Transverse colon (tissue), 4 donors: ENCODE measurements around the gene ALDH3B1. TPM values are rescaled to one million over a fixed set of nuclear protein-coding genes. Genes with fewer than 3 reads are reported as not detected.

Experiments
- DNase-seq: peaks from one replicate; pipeline ENCODE4 v3.0.0-alpha.2; 2019
- H3K27ac ChIP-seq, 4 donors: fragments of 200-600 bp; sonication (generic); 2 replicates each; pipeline ENCODE4 v1.5.1; 2016 to 2018; ENCODE audit warnings: inconsistent platforms in 4 of 4
- H3K27me3 ChIP-seq: fragments of 200-600 bp; sonication (generic); 2 replicates; pipeline ENCODE4 v1.5.1; 2017; ENCODE audit warnings: inconsistent platforms
- H3K36me3 ChIP-seq, 4 donors: fragments of 200-600 bp; sonication (generic); 2 replicates each; pipeline ENCODE4 v1.5.1; 2017 to 2019; ENCODE audit warnings: inconsistent platforms in 4 of 4
- H3K4me1 ChIP-seq, 4 donors: fragments of 200-600 bp; sonication (generic); 2 replicates each; pipeline ENCODE4 v1.5.1; 2017 to 2020; ENCODE audit warnings: inconsistent platforms in 4 of 4
- H3K4me3 ChIP-seq, 4 donors: fragments of 200-600 bp; sonication (generic); 1 replicate in 1 of 4; 2 replicates in 3 of 4; pipeline versions ENCODE4 v1.5.1 to v1.6.1; 2017 to 2019; ENCODE audit warnings: inconsistent platforms in 4 of 4
- H3K9me3 ChIP-seq, 2 donors: fragments of 200-600 bp; sonication (generic); 2 replicates each; pipeline ENCODE4 v1.5.1; 2017 to 2019; ENCODE audit warnings: inconsistent platforms in 2 of 2
- CTCF ChIP-seq, 5 experiments: fragments of 200-600 bp in 3 of 5; fragments of 450-650 bp in 2 of 5; sonication (generic) in 3 of 5; IDR thresholded peaks; 1 replicate in 2 of 5; 2 replicates in 3 of 5; pipeline ENCODE4 v1.5.1; 2016 to 2017; ENCODE audit warnings: antibody characterized with exemption in 5 of 5, inconsistent platforms in 3 of 5, mild to moderate bottlenecking in 2 of 5, moderate library complexity in 1 of 5
- EP300 ChIP-seq: sonication (generic); formaldehyde crosslinking; IDR thresholded peaks from one replicate; pipeline ENCODE4 v1.6.1; 2017; ENCODE audit warnings: antibody characterized with exemption, low read depth
- POLR2A ChIP-seq: fragments of 450-650 bp; IDR thresholded peaks from one replicate; pipeline ENCODE4 v1.6.1; 2016; ENCODE audit warnings: antibody characterized with exemption, mild to moderate bottlenecking, moderate library complexity
- POLR2AphosphoS5 ChIP-seq, 3 donors: sonication (generic); formaldehyde crosslinking; IDR thresholded peaks; one replicate each; pipeline ENCODE4 v1.6.1; 2016; ENCODE audit warnings: antibody characterized with exemption in 3 of 3
- WGBS, 2 donors: methylation state at CpG; one replicate each; pipeline ENCODE4 v1.1.5; 2018; ENCODE audit warnings: low coverage in 1 of 2; 5-methylcytosine and 5-hydroxymethylcytosine counted together
- in situ Hi-C, 4 donors: fragments of 200-750 bp; cut with MboI; loops; one replicate each; pipeline versions ENCODE4 v1.15.0 to v1.15.1; 2017; ENCODE audit warnings: low sequenced_read_pairs in 3 of 4, low pct_ligation_motif_present in 1 of 4, low pct_unique_long_range_greater_than_20kb in 1 of 4
- intact Hi-C: fragments of 100-400 bp; cut with DNase I; formaldehyde crosslinking; loops from one replicate; pipeline ENCODE4 v1.15.1; 2023; ENCODE audit warnings: low total_unique reads
- total RNA-seq, 4 donors: library from RNA; depleted of rRNA; stranded (reverse); fragments of >200 nt; gene quantifications; one replicate each; pipeline ENCODE4 v1.1.0, GENCODE V29; 2016

ALDH3B1 gene
- total RNA-seq, 4 donors from 2014 or later, result 12.1 to 14.9 (median 13.5) TPM

DNA sequence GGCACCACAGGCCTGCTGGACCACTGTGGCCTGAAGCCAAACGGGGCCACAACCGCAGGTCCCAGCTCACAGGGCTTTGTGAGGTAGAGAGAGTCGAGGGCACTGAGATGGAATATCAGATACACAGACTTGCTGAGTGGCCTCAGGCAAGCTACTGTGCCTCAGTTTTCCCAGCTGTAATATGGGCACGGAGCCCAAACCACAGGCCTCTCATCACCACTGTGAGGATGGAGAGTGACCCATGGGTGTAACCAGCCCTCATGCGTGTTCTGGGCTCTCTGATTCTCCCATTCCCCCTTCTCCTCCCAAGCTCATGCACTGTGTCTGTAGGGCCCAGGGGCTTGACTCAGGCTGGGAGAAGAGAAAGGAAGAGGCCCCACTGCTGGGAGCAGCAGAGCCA is 10.4 kb upstream of the ALDH3B1 start:
- Histone ChIP-seq H3K4me1 (peaks cover 5 to 34% (median 13%) of the 10 kb centered on the region in 4 donors), H3K4me3 (no peak overlapping the region), H3K27me3 (no peaks in the 10 kb centered on the region), H3K27ac (no peak overlapping the region), H3K9me3 (no peaks in the 10 kb centered on the region), H3K36me3 (no peaks in the 10 kb centered on the region)
- no peak for DNase-seq
- TF ChIP-seq POLR2AphosphoS5 (IDR thresholded peaks at IDR 0.05) (no peak), POLR2A (no peak), EP300 (no peak), CTCF (IDR thresholded peaks at IDR 0.05) (no peak)
- in situ Hi-C loops (no loop called here), intact Hi-C loops (loop anchor here (10.0 kb wide), 1 partner anchor 205 kb away; no protein-coding TSS in a partner anchor)
- WGBS, 2 donors, result 93% methylated on average over 5 of the region's 5 CpGs; no CpG with 5 or more reads in 1 of the 2 donors

DNA sequence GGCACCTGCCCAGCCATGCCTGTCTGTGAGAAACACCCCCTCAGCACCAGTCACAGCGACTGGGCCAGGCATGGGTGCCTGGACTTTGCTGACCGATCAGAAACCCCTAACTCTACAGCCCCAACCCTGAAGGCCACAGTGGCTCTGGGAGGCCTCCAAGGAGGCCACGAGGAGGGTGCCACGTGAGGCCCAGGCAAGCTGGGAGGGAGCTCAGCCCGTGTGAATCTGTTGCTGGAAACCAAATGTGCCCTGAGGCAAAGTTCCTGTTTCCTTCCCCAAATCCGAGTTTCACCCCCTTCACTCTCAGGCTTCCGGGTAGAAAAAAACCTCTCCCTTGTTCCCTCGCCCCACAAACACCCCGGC is 7.6 kb upstream of the ALDH3B1 start:
- Histone ChIP-seq H3K9me3 (no peaks in the 10 kb centered on the region), H3K27me3 (no peaks in the 10 kb centered on the region), H3K36me3 (no peaks in the 10 kb centered on the region), H3K4me3 (peak overlapping the region in 1 of 4 donors; percentile 66), H3K27ac (peak overlapping the region; percentile 88 to 91 (median 89)), H3K4me1 (peaks cover 4 to 23% (median 9%) of the 10 kb centered on the region in 4 donors)
- TF ChIP-seq EP300, result no peak
- TF ChIP-seq CTCF (IDR thresholded peaks at IDR 0.05), result no peak
- TF ChIP-seq POLR2AphosphoS5 (IDR thresholded peaks at IDR 0.05), result no peak
- no peak for TF ChIP-seq POLR2A
- no peak for DNase-seq
- in situ Hi-C loops, result no loop called here
- intact Hi-C loops, result loop anchor here (10.0 kb wide), 1 partner anchor 202 kb away; no protein-coding TSS in a partner anchor
- WGBS, 2 donors, result 71% methylated on average over 9 of the region's 9 CpGs; no CpG with 5 or more reads in 1 of the 2 donors

- intact Hi-C loops (loop anchor here (10.0 kb wide), 1 partner anchor 202 kb away; no protein-coding TSS in a partner anchor), in situ Hi-C loops (no loop called here)
- Histone ChIP-seq H3K27ac (peak overlapping the region; percentile 88 to 91 (median 89)), H3K9me3 (no peaks in the 10 kb centered on the region), H3K4me1 (peaks cover 5 to 24% (median 10%) of the 10 kb centered on the region in 4 donors), H3K4me3 (peak overlapping the region; percentile 57 to 90 (median 76)), H3K27me3 (no peaks in the 10 kb centered on the region), H3K36me3 (no peaks in the 10 kb centered on the region)
- TF ChIP-seq POLR2A, result no peak
- no peak for TF ChIP-seq POLR2AphosphoS5 (IDR thresholded peaks at IDR 0.05)
- no peak for TF ChIP-seq EP300
- peak; percentile 77 for DNase-seq
- WGBS, 2 donors, result 21 to 50% methylated on average over 2 to 46 of the region's 86 CpGs
Observed at GRCh38 chr11:68002938-68003845, 6.9 kb upstream of the ALDH3B1 start.

DNA sequence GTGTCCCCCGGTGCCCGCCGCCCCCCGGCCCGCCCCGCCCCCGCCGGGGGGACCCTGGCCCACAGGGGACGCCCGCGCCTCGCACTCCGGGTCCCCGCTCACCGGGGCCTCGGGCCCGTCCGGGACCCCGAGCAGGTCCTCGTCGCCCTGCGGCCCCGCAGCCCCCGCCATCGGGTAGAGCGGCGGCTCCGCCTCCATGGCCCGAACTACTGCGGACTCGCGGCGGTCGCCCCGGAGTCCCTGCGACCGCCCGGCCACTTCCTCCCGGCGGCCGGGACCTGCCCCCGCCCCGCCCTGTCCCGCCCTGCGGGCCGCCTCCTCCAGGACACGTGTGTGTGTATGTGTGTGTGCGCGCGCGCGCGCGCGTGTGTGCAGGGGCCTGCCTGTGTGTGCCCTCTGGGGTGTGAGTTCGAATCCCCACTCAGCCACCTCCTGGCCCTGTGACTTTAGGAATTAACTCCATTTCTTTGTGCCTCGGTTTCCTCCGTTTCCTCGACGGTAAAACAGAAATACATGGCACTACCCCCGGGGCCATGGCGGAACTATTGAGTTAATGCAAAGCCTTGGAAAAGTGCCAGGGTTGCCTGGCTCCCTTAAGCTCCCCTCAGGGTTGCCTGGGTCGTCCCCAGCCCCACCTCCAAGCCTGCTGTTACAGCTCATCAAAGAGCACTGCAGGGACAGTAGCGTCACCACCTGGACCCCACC is 6.1 kb upstream of the ALDH3B1 start, which contains the start of gene UNC93B1:
Gene UNC93B1, minus strand, starts transcription at position 252 of the 705 bp plus-strand sequence. Its CDS starts 54 bp downstream, at position 198.
- H3K4me3 ChIP-seq, result peak within 1 kb of the TSS; percentile 57 to 90 (median 76)
- H3K27ac ChIP-seq, result peak within 1 kb of the TSS; percentile 88 to 91 (median 89)
- H3K36me3 ChIP-seq, result no peaks in the 10 kb centered on the region
- peak; percentile 93 for DNase-seq
- no peaks in the 10 kb centered on the region for H3K27me3 ChIP-seq
- no peaks in the 10 kb centered on the region for H3K9me3 ChIP-seq
- TF ChIP-seq POLR2A (peak; percentile 72), POLR2AphosphoS5 (IDR thresholded peaks at IDR 0.05) (peak; percentile 61 to 87 (median 84)), CTCF (IDR thresholded peaks at IDR 0.05) (no peak), EP300 (no peak)
- 9% methylated on average over 16 of the region's 64 CpGs; no CpG with 5 or more reads in 1 of the 2 donors for WGBS, 2 donors
- in situ Hi-C loops (no loop called here), intact Hi-C loops (loop anchor here (10.0 kb wide), 1 partner anchor 201 kb away; no protein-coding TSS in a partner anchor)
- H3K4me1 ChIP-seq, result peaks cover 8 to 32% (median 17%) of the 10 kb centered on the region in 4 donors
